HG03108 (cell line): ENCODE data around the gene DSE.

Experiments used
- ATAC-seq: cut with Tn5 transposase; IDR thresholded peaks from one replicate; pipeline ENCODE4 v1.9.1; 2021; ENCODE audit warnings: moderate library complexity; ENCODE audit not compliant: unreplicated experiment

DSE gene

DNA sequence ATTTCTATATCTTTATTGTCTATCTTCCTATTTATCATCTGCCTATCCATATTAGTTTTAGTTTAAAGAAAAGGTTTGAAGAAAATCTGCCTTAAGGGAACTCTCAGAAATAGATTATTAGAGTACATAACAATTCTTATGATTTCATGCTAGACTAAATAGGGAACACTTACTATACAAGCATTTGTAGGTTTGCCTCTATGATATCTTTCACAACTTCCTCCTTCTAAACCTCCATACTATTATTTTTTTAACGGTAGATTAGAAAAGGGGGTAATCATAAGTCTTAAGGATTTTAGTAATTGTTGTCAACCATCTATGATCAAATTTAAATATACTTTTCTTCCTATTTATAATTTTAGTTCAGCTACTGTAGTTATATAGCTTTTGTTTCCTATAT, 11.6 kb upstream of the DSE start:
- ATAC-seq: no peak

DNA sequence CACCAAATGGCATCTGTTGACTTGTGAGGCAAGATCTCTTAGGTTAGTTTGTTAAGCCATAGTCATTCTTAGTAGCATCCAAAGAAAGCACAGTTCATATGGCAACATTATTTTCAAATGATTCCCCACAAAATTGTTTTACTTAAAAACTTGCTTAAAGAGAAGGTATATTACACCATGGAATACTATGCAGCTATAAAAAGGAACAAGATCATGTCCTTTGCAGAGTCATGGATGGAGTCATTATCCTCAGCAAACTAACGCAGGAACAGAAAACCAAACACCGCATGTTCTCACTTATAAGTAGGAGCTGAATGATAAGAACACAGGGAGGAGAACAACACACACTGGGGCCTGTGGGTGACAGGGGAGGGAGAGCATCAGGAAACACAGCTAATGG, 10.9 kb upstream of the DSE start:
- ATAC-seq: no peak

DNA sequence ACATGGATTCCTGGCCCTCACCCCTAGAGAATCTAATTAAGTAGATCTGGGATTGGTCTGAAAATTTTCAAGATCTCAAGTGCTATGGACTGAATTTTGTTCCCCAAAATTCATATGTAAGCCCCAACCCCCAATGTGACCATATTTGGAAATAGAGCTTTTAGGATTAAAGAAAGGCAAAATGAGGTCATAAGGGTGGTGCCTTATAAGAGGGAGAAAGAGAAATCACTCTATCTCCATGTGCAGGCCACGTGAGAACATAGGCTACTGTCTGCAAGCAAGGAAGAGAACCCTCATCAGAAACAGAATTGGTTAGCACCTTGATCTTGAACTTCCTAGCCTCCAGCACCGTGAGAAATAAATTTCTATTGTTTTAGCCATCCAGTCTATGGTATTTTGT, 8.5 kb upstream of the DSE start:
- no peak for ATAC-seq

DNA sequence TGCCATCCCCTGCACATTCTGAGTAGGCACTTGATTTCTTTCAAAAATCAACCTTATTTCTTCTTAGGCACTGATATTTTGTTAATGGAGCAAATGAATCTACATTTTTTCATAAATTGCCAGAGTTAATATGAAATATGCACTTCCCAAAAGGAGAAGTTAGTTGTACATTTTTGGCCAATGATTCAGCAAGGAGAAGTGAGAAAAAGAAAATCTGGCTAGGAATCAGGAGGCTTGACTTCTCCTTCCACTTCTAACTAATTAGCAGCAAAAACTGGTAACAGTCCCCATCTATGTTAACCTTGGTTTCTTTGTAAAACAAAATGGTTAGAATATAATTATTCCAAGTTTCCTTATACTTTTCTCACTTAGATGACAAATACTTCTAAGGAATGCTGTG, 7.0 kb upstream of the DSE start:
- ATAC-seq: no peak

DNA sequence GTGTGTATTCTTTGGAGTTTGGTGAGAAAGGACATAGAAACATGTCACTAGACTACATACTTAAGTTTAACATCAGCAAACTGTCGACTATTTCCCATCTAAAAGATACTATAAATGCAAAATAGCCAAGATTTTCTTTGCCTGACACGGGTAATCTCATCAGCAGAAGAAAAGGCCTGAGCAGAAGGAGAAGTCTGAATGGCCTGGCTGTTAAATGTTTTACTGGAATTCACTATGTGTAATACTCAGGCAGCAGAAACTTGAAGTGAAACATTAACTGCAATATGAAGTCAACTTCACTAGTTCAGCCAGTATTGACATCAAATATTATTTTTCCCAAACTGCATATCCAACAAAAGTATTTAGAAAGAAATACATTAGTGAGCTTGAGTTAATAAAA, 6.4 kb upstream of the DSE start:
- no peak for ATAC-seq

DNA sequence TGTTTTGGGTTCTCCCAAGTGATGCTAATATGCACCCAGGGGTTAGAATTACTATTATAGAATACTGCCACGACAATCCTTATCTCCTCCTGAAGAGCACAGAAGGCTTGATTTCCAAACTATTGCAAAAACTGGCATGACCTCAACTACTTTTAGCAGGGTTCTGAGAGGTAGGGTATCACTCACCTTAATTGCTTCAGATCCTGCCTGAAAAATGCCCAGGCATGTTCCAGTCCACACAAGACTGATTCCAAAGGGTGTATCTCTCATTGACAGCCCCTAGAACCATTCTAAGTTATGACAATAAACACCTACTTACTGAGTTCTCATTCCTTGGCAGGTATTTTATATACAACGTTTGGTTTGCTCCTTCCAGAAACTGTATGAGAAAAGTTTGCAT, 5.0 kb upstream of the DSE start:
- no peak for ATAC-seq

DNA sequence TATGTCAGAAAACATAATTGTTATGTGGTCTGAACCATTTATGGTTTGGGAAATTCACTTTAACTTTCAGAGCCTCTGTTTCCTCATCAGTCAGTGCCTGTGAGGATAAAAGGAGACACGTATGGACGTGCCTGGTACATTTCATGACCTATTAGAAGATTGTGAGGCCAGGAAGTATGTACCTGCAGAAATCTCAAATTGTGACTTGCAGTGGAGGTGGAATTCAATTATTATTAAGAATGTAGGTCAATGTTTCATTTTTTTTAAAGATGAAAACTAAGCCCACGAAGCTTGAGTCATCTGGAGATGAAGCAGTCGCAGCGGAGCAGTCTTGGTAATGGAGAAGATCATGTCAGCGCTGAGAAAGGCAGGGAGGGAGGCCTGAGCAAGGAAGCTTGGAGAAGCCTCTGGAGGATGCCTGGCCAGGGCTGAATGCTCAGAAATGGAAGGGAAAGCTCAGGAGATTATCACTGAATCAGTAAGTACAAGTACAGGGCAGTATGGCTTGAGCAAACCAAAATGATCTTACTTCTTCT, 3.9 kb upstream of the DSE start:
- ATAC-seq: no peak

DNA sequence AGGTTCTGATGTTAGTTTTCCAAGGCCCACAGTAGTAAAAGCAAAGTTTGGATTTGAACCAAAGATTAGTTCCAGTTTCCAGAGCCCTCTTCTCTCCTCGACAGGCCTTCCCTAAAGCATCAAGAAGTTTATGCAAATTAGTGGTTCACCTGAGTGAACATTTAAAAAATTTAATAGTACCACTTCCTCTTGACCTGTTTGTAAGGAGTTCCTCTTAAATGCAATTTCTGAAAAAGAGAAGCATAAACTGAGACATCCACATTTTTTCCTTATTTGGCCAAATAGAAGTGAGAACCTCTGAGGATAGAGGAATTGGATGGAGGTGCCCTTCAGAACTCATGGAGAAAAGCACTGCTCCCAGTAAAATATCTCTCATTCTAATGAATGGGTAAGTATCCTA, 1.2 kb upstream of the DSE start:
- peak; percentile 46 for ATAC-seq

DNA sequence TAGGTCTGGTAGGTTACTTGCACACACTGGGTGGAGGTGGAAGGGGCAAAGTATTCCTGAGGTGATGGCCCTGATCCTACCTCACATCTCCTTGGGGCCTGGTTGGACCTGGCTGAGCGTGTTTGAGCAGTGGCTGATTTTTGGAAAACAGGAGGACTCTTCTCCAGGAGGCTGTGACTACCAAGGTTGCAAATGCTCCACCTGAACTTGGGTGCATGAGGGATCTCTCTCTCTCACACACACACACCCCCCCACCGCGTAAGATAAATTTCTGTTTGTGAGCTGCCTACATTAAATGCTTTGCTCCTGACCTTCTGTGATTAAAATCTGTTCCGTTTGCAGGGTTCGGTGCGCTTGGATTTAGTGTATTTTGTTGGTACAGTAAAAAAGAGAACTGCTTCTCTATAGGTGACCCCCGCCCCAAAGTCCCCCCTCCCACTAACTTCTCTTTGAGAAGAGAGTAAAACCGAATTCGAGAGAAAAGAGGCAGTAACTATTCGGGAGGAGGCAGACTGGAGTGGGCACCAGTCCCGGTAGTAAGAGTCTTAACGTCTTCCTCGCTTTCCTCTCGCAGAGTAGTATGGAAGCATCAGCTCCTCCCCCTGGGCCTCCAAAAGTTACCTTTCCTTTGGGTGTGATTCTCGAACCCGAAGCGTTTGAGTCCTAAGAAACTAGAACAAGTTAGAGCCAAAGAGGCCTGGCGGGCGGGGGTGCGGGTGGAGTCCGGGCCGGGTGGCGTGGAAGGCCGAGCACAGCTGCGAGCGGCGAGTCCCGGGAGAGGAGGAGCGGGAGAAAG, 585 bp upstream of the DSE start:
- no peak for ATAC-seq

DNA sequence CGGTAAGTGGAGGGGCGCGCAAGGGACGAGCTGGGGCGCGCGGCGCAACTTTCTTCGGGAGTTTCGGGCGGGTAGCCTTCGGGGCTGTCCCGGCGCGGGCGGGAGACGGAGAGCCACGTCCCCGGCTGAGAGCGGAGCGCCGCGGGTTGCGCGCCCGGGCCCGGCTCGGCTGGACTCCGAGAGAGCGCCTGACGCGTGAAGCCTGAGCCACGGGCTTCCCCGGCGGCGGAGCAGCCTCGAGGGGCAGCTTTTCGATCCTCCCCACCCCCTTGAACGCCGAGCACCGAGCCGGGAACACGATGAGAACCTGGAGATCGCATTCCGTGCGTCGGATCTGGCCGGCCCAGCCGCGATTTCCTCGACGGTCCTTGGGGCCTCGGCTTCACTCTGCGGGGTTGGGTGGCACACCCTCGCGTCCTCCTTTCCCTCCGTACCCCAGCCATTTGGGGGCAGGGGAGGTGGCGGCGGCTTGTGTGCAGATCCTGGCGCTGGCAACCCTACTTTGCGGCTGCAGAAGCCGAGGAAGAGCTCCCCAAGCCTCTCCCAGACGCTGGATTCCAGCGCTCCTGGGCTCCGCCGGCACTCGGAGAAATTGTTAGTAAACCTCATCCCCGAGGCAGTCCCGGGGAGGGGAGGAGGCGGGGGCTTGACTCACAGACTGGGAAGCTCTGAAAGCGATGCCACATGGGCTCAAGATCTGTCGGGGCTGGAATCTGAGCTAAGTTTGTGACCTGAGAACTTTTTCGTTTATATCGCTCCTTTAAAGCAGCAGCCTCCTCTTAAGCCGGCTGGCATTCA, 572 bp downstream of the DSE start:
- peak; percentile 37 for ATAC-seq

DNA sequence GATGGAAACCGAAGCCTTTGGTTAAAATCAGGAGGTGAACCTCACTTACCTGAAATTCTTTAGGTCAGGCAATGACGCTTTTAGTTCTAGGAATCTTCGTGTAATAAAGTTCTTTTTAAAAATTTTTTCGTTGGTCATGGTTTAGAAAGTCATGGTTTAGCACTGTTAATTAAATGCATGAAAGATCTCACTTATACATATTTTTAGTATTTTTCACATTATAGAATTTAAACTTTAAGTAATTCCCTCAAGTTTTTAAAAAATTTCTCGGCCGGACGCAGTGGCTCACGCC, 1.1 kb downstream of the DSE start:
- no peak for ATAC-seq

DNA sequence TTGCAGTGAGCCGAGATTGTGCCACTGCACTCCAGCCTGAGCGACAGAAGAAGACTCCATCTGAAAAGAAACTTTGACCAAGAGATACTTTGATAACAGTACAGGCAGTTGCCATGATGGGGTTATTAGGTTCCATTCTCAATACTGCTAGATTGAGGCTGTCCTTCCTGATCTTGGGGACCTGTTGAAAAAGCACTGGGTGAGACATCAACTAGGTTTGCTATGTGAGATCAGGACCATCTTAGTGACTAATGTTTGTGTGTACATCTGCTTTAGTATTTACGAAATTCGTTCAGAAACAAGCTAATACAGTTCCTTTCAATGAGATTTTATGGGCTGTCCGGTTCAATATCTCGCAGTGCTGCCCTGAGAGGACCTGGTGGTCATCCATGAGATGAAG, 2.6 kb downstream of the DSE start:
- ATAC-seq: no peak

DNA sequence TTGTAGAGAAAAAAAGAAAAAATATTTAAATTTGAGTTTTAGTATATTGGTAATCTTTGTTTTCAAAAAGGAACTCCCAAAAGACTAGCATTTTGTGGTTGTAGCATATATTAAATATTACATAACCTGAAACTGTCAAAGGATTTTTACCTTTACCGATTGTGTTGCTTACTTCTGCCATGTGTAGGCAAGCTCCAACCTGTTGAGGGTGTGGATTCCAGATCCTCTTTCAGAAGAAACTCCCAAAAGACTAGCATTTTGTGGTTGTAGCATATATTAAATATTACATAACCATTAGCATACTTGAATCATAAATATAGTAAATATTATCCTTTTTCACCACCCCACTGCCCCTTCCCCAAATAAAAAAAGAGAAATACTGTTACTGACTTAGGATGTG, 3.2 kb downstream of the DSE start:
- ATAC-seq: no peak

DNA sequence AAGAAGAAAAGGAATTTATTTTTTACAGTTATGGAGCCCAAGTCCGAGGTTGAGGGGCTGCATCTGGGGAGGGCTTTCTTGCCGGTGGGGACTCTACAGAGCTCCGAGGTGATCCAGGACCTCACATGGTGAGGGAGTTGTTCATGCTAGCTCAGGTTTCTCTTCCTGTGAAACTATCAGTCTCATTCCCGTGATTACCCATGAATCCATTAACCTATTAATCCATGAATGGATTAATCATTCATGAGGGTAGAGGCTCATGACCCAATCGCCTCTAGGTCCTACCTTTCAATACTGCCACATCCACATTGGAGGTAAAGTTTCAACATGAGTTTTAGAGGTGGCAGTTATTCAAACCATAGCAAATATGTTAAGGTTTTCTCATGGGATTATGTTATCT, 3.8 kb downstream of the DSE start:
- ATAC-seq: no peak

DNA sequence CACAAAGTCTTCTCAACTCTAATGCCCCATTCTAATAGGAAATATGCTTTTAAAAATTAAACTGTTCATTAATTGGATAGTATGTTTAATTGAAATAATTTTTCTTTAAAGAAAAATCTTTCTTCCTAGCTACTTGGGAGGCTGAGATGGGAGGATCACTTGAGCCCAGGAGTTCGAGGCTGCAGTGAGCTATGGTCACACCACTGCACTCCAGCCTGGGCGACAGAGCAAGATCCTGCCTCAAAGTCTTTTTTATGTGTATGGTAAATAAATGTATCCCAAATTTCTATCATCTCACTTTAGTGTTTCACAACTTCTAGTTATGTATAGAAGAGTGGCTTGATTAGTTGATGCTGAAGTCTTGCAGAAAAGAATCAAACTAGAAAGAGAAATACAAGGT, 4.5 kb downstream of the DSE start:
- no peak for ATAC-seq

DNA sequence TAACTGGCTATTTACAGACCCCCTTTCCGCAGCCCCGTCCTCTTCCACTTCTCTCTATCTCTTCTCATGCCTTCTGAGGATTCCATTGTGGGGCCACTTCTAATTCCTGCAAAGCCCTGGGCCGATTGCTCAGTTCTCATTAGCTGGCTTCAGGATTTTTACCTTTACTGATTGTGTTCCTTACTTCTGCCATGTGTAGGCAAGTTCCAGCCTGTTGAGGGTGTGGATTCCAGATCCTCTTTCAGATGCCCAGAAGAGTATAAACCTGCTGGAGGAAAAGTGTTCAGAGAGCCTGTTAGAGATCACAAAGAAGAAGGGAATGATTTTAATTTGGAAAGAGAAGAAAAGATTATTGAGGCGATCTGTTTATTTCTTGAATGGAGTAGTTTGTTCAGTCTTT, 5.4 kb downstream of the DSE start:
- no peak for ATAC-seq

DNA sequence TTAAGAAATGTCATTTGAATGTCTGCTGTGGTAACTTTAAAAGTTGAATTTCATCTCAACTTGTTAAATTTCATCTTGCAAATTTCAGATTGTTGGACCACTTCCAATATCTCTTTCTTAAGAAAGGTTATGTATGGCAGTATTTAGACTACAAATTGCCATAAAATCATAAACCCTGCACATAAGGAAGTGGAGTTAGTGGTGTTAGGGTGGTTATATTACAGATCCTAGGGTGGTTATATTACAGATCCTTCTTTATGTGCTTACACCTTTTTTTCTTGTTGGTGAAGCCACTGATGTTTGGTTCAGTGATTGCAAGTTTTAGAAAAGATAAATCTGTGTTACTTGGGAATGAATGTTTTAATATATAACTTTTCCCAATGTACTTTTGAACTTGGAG, 9.0 kb downstream of the DSE start:
- ATAC-seq: no peak

DNA sequence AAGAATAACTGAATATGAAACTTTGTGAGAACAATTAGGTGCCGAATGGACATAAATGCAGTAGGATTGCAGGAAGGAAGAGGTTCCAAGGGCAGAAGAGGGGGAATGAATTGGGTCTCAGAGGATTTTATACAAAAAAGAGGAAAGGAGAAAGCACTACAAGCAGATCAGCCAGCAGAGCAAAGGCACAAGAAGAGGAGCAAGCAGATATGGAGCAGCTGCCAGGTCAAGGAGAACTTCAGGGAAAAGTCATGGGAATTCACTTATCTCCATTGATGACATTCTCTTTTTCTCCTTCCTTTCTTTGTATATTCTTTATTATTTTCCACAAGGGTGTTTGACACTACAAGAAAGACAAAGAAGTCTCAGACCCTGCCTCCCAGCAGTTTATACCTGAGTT, 9.6 kb downstream of the DSE start:
- ATAC-seq: no peak

DNA sequence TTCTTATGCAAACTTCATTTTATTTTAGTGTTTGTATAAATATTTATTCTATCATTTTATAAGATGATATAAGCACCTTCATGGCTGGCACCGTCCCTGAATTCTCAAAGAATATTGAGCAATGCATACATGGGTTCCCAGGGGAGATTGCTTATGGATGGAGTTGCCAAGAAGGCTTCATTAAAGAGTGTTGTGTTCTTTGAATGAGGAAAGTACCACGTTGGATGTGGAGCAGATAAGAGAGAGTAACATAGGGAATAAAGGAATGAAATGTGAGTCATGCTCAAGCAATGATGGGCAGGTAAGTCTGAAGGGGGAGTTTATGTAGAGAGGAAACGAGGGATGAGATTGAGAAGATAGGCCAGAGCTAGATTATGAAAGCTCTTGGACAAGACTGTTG, 10.3 kb downstream of the DSE start:
- no peak for ATAC-seq

DNA sequence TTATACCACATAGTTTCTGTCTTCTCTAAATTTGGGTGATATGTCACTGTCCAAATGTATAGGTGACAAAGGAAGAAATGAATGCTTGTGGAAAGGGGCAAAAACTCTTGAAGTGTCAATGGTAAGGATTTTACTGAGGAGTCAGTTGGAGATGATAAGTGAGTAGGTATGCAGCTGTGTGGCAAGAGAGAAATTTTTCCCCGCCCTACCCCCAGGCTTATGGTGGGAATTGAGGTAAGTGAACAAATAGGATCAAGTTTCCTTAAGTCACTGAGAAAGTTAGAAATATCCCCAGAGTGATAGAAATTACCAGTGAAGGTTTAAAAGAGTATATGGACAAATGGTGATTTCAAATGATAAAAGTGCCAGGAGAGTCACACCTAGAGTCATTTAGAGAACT, 11.8 kb downstream of the DSE start:
- no peak for ATAC-seq

DNA sequence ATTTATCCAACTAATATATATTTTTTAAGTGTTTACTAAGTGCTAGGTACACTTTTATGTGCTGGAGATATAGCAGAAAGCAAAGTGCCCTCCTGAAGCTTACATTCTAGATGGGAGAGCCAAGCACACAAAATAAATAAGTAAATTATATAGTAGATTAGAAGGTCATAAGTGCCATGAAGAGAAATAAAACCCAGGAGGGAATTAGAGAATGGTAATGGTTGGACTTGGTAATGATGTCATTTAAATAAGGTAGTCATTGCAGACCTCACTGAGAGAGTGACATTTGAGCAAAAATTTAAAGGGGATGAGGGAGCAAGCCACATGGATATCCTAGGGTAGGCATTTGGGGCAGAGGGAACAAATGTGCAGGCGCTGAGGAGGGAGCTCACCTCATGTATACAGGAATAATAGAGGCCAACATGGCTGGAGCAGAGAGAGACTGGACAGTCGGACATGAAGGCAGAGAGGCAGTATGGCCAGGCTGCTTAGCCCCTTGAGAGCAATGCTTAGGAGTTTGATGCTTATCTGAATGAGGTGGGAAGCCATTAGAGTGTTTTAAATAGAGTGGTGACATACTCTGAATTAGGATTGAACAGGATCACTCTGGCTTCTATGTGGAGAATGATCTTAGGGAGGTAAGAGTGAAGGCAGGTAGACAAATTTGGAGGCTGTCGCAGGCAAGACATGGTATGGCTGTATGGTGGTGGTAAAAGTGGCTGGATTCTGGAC, 14.1 kb downstream of the DSE start:
- ATAC-seq: no peak

DNA sequence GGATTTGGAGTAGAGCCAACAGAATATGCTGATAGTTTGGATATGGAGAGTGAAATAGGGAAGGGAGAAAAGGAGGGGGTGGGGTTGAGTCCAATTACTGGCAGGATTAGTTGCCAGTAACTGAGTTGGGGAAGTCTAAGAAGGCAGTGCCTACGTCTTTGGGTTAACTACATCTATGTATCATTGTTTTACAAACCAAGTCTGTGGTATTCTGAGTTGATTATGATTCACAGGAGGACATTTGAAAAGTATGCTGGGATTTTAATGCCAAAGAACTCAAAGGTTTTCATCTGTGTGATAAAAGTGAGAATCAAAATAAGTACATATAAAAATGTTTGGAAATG, 14.7 kb downstream of the DSE start:
- no peak for ATAC-seq
